Transverse colon (tissue), 4 donors: ENCODE measurements around the gene ADM. TPM values are rescaled to one million over a fixed set of nuclear protein-coding genes. Genes with fewer than 3 reads are reported as not detected.

Experiments used
- DNase-seq: peaks from one replicate; pipeline ENCODE4 v3.0.0-alpha.2; 2019
- H3K27ac ChIP-seq, 4 donors: fragments of 200-600 bp; sonication (generic); 2 replicates each; pipeline ENCODE4 v1.5.1; 2016 to 2018; ENCODE audit warnings: inconsistent platforms in 4 of 4
- H3K27me3 ChIP-seq: fragments of 200-600 bp; sonication (generic); 2 replicates; pipeline ENCODE4 v1.5.1; 2017; ENCODE audit warnings: inconsistent platforms
- H3K36me3 ChIP-seq, 4 donors: fragments of 200-600 bp; sonication (generic); 2 replicates each; pipeline ENCODE4 v1.5.1; 2017 to 2019; ENCODE audit warnings: inconsistent platforms in 4 of 4
- H3K4me1 ChIP-seq, 4 donors: fragments of 200-600 bp; sonication (generic); 2 replicates each; pipeline ENCODE4 v1.5.1; 2017 to 2020; ENCODE audit warnings: inconsistent platforms in 4 of 4
- H3K4me3 ChIP-seq, 4 donors: fragments of 200-600 bp; sonication (generic); 1 replicate in 1 of 4; 2 replicates in 3 of 4; pipeline versions ENCODE4 v1.5.1 to v1.6.1; 2017 to 2019; ENCODE audit warnings: inconsistent platforms in 4 of 4
- H3K9me3 ChIP-seq, 2 donors: fragments of 200-600 bp; sonication (generic); 2 replicates each; pipeline ENCODE4 v1.5.1; 2017 to 2019; ENCODE audit warnings: inconsistent platforms in 2 of 2
- EP300 ChIP-seq: sonication (generic); formaldehyde crosslinking; IDR thresholded peaks from one replicate; pipeline ENCODE4 v1.6.1; 2017; ENCODE audit warnings: antibody characterized with exemption, low read depth
- POLR2A ChIP-seq: fragments of 450-650 bp; IDR thresholded peaks from one replicate; pipeline ENCODE4 v1.6.1; 2016; ENCODE audit warnings: antibody characterized with exemption, mild to moderate bottlenecking, moderate library complexity
- POLR2AphosphoS5 ChIP-seq, 3 donors: sonication (generic); formaldehyde crosslinking; IDR thresholded peaks; one replicate each; pipeline ENCODE4 v1.6.1; 2016; ENCODE audit warnings: antibody characterized with exemption in 3 of 3
- WGBS, 2 donors: methylation state at CpG; one replicate each; pipeline ENCODE4 v1.1.5; 2018; ENCODE audit warnings: low coverage in 1 of 2; 5-methylcytosine and 5-hydroxymethylcytosine counted together
- in situ Hi-C, 4 donors: fragments of 200-750 bp; cut with MboI; loops; one replicate each; pipeline versions ENCODE4 v1.15.0 to v1.15.1; 2017; ENCODE audit warnings: low sequenced_read_pairs in 3 of 4, low pct_ligation_motif_present in 1 of 4, low pct_unique_long_range_greater_than_20kb in 1 of 4
- intact Hi-C: fragments of 100-400 bp; cut with DNase I; formaldehyde crosslinking; loops from one replicate; pipeline ENCODE4 v1.15.1; 2023; ENCODE audit warnings: low total_unique reads
- total RNA-seq, 4 donors: library from RNA; depleted of rRNA; stranded (reverse); fragments of >200 nt; gene quantifications; one replicate each; pipeline ENCODE4 v1.1.0, GENCODE V29; 2016
- TF ChIP-seq, protein P1 (sequence below), 5 experiments: fragments of 200-600 bp in 3 of 5; fragments of 450-650 bp in 2 of 5; sonication (generic) in 3 of 5; IDR thresholded peaks; 1 replicate in 2 of 5; 2 replicates in 3 of 5; pipeline ENCODE4 v1.5.1; 2016 to 2017; ENCODE audit warnings: antibody characterized with exemption in 5 of 5, inconsistent platforms in 3 of 5, mild to moderate bottlenecking in 2 of 5, moderate library complexity in 1 of 5

Gene ADM
- total RNA-seq, 4 donors from 2014 or later, result 51.9 to 235 (median 157) TPM

GRCh38 chr11:10320736-10321465 is 16.0 kb downstream of the ADM start:
- H3K4me3 ChIP-seq, result no peak overlapping the region
- intact Hi-C loops (loop anchor here (5.0 kb wide), 1 partner anchor 564 kb away; no protein-coding TSS in a partner anchor), in situ Hi-C loops (loop anchor here (10.0 to 25.0 kb wide), 3 partner anchors 459 to 566 kb away; no protein-coding TSS in a partner anchor)
- no peaks in the 10 kb centered on the region for H3K9me3 ChIP-seq
- no peak for TF ChIP-seq POLR2AphosphoS5 (IDR thresholded peaks at IDR 0.05)
- TF ChIP-seq EP300, result no peak
- TF ChIP-seq POLR2A, result no peak
- TF ChIP-seq, protein P1, sequence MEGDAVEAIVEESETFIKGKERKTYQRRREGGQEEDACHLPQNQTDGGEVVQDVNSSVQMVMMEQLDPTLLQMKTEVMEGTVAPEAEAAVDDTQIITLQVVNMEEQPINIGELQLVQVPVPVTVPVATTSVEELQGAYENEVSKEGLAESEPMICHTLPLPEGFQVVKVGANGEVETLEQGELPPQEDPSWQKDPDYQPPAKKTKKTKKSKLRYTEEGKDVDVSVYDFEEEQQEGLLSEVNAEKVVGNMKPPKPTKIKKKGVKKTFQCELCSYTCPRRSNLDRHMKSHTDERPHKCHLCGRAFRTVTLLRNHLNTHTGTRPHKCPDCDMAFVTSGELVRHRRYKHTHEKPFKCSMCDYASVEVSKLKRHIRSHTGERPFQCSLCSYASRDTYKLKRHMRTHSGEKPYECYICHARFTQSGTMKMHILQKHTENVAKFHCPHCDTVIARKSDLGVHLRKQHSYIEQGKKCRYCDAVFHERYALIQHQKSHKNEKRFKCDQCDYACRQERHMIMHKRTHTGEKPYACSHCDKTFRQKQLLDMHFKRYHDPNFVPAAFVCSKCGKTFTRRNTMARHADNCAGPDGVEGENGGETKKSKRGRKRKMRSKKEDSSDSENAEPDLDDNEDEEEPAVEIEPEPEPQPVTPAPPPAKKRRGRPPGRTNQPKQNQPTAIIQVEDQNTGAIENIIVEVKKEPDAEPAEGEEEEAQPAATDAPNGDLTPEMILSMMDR (IDR thresholded peaks at IDR 0.05), result no peak
- no peak for DNase-seq
- peaks cover 10 to 39% (median 16%) of the 10 kb centered on the region in 4 donors for H3K4me1 ChIP-seq
- peak overlapping the region in 2 of 4 donors; percentile 6 to 79 for H3K27ac ChIP-seq
- WGBS, 2 donors, result 86 to 88% methylated on average over 4 of the region's 4 CpGs
- no peaks in the 10 kb centered on the region for H3K27me3 ChIP-seq
- H3K36me3 ChIP-seq, result no peaks in the 10 kb centered on the region

GRCh38 chr11:10322401-10322800 is 17.5 kb downstream of the ADM start:
- WGBS, 2 donors, result 70% methylated on average over 2 of the region's 2 CpGs; no CpG with 5 or more reads in 1 of the 2 donors
- H3K9me3 ChIP-seq, result no peaks in the 10 kb centered on the region
- peaks cover 12 to 52% (median 28%) of the 10 kb centered on the region in 4 donors for H3K4me1 ChIP-seq
- H3K36me3 ChIP-seq, result no peaks in the 10 kb centered on the region
- intact Hi-C loops (loop anchor here (5.0 kb wide), 1 partner anchor 565 kb away; no protein-coding TSS in a partner anchor), in situ Hi-C loops (loop anchor here (10.0 to 25.0 kb wide), 3 partner anchors 460 to 568 kb away; no protein-coding TSS in a partner anchor)
- H3K27me3 ChIP-seq, result no peaks in the 10 kb centered on the region
- H3K4me3 ChIP-seq, result no peak overlapping the region
- no peak for DNase-seq
- peak overlapping the region; percentile 66 to 79 (median 78) for H3K27ac ChIP-seq
- TF ChIP-seq EP300, result no peak
- TF ChIP-seq POLR2A, result no peak
- TF ChIP-seq POLR2AphosphoS5 (IDR thresholded peaks at IDR 0.05), result no peak
- TF ChIP-seq, protein P1 (IDR thresholded peaks at IDR 0.05), result no peak

DNA sequence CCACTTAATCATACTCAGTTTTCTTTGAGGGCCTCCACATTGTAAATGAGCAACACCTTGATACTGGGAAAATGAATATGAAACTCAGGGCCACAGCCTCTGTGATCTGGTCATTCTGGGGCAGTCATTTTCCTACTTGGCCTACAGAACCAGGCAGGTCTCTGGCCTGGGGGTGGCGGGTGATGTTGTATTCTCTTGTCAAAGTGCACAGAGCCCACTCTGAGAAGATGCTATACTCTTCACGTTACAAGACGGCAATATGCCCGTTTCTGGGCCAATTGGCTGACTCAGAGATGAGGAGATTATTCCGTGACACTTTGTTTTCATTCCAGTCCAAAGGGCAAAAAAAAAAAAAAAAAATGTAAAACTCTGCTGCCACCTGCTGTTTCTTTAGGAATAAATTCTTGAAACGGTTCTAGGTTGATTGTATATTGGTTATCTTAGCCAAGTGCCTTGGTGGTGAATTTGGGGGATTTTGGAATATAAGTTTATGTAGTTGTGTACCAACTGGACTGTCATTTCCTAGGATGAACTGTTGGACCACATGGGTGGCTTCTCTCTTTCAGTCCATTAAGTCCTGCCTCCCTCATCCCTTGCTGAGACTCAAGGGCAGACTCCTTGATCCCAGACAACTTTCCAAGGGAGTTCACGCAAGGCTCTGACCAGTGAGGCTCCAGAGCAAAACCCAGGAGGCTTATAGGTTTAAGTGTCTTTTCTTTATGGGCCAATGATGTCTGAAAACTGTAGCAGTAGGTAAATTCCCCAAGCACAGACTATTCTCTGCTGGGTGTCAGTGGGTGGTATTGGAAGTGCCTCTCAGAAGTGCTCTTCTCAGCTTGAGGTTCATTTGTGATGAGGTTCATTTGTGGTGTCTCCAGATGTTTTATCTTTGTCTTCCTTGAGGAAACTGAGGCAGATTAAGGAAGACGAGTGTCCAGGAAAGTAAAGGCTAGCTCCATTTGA is 18.2 kb downstream of the ADM start:
- Histone ChIP-seq H3K4me3 (no peak overlapping the region), H3K27ac (peak overlapping the region; percentile 69 to 79 (median 78)), H3K4me1 (peaks cover 10 to 54% (median 33%) of the 10 kb centered on the region in 4 donors), H3K27me3 (no peaks in the 10 kb centered on the region), H3K9me3 (no peaks in the 10 kb centered on the region), H3K36me3 (no peaks in the 10 kb centered on the region)
- TF ChIP-seq POLR2A, result no peak
- TF ChIP-seq POLR2AphosphoS5 (IDR thresholded peaks at IDR 0.05), result peak; percentile 32 to 83 (median 68)
- peak; percentile 29 for TF ChIP-seq EP300
- TF ChIP-seq, protein P1 (IDR thresholded peaks at IDR 0.05), result peak; percentile 49 to 88 (median 56)
- DNase-seq, result peak; percentile 65
- in situ Hi-C loops (loop anchor here (10.0 to 25.0 kb wide), 3 partner anchors 461 to 568 kb away; no protein-coding TSS in a partner anchor), intact Hi-C loops (loop anchor here (5.0 kb wide), 1 partner anchor 566 kb away; no protein-coding TSS in a partner anchor)
- WGBS, 2 donors, result 15 to 23% methylated on average over 7 to 8 of the region's 8 CpGs
